NCI-H2171 (cell line): Measurements from ENCODE around the gene NLRP1.

Source experiments
- DNase-seq: peaks from one replicate; lab custom pipeline; 2025; lab: John Stamatoyannopoulos, UW

NLRP1 gene

GRCh38 chr17:5584383-5585286 is at the start of gene NLRP1:
TSS of gene NLRP1 (minus strand) at chr17:5584509. CDS start at chr17:5583957, 552 bp downstream.
- peak; percentile 16 for DNase-seq

- DNase-seq: no peak
Observed at GRCh38 chr17:5631958-5632590, 47.8 kb upstream of the NLRP1 start.

DNA sequence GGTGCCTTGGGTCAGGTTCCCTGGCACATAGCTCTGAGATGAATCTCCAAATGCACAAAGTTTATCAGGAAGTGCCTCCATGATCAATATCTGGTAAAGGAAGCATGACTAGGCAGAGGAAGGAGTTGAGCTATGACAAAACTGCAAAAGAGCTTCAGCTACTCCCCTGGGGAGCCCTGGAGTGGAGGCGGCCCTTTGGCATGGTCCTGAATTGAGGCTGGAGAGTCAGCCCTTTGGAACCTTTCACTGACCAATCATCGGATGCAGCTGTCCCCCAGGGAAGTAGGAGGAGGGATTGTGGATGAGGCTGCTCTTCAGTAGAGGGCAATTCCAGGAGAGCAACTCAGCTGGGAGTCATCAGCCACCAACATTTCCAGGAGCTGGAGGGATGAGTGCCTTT is 46.1 kb upstream of the NLRP1 start:
- DNase-seq: no peak

DNA sequence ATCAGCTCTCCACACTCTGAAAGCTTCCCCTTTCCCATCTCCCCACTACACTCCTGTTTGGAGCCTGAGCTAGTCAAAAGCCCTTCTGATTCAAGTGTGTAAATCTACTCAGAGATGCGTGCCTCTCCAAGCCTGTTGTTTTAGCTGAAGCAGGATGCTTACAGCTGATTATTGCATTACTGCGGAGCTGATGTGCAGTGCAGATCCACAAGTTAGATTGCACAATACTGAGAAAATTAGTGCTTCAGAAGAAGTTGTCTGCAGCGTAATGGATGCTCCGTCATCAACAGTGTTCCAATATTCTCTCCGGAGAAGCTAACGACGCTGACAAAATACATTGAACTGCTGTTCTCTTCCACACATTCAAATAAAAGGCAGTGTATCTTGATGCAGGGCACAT is 44.8 kb upstream of the NLRP1 start:
- DNase-seq: no peak

- DNase-seq: no peak
Observed at GRCh38 chr17:5628262-5628661, 44.0 kb upstream of the NLRP1 start.

GRCh38 chr17:5624211-5624610 is 39.9 kb upstream of the NLRP1 start:
- no peak for DNase-seq

GRCh38 chr17:5621729-5622128 is 37.4 kb upstream of the NLRP1 start:
- DNase-seq: no peak

- no peak for DNase-seq
Observed at GRCh38 chr17:5621026-5621425, 36.7 kb upstream of the NLRP1 start.

GRCh38 chr17:5619088-5619740 is 34.9 kb upstream of the NLRP1 start:
- DNase-seq: no peak

DNA sequence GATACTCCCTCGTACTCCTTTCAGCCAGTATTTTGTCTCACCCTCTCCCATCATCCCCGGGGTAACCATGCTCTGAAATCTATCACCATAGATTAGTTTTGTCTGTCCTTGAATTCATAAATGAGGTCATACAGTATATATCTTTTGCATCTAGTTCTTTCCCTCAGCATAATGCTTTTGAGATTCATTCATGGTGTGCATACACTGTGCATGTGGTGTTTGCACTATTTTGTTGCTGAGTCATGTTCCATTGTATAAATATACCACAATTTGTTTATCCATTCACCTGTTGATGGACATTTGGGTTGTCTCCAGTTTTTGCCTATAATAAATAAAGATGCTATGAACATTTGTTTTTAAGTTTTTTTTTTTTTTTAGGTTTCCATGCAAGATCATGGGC is 34.2 kb upstream of the NLRP1 start:
- DNase-seq: no peak

DNA sequence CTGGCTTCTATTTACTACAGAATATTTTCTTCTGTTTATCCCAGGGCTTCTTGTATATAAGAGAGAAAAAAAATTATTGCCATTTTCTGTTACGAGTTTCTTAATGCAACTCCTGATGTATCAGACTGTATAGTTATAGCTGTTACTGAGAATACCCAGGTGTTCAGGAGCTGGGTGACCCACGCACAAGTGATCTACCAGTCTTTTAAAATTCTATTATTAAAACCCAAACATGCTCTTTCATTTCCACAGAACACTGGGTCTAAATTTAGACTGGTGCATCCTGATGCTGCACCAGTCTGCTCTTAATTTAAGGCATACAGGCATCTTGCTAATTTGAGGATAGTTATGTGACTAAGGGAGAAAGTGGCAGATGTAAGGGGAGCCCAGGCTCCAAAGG is 31.2 kb upstream of the NLRP1 start:
- no peak for DNase-seq

DNA sequence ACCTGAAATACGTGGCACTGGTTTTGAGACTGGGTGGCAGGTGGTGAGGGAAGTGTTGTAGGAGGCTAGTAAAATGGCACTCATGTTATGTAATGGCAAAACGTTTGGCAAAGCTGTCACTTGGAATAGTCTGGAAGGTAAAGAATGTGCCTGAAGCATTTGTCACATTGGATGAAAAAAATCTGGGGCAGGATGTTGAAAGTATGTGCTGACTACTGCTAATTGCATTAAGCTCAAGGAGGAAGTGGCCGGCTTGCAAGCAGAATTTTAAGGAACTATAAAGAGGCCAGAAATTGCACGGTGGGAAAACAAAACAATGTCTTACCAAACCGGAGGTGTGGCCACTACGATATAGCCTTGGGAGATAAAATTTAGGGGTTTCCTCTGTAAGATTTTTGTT is 26.6 kb upstream of the NLRP1 start:
- no peak for DNase-seq

GRCh38 chr17:5608399-5609112 is 24.2 kb upstream of the NLRP1 start:
- DNase-seq: no peak

DNA sequence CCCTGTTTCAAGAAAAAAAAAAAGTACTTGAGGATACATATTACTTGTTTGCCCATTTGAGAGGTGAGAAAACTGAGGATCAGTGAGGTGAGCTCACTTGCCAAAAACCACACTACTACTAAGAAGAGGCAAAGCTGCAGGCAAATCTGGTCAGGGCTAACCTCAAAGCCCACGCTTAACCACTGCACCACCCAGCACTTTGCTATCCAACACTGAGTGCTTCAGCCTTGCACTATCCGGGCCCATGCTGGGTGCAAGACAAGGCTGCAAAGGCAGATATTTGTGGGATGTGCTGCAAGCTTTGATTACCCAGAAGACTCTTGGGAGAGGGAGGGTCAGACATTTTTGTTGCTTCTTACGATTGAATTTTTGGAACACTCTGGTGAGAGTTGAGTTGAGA is 23.6 kb upstream of the NLRP1 start:
- no peak for DNase-seq

- DNase-seq: no peak
Observed at GRCh38 chr17:5605452-5605851, 21.1 kb upstream of the NLRP1 start.

- no peak for DNase-seq
Observed at GRCh38 chr17:5600041-5600440, 15.7 kb upstream of the NLRP1 start.

GRCh38 chr17:5598457-5598856 is 14.1 kb upstream of the NLRP1 start:
- no peak for DNase-seq

DNA sequence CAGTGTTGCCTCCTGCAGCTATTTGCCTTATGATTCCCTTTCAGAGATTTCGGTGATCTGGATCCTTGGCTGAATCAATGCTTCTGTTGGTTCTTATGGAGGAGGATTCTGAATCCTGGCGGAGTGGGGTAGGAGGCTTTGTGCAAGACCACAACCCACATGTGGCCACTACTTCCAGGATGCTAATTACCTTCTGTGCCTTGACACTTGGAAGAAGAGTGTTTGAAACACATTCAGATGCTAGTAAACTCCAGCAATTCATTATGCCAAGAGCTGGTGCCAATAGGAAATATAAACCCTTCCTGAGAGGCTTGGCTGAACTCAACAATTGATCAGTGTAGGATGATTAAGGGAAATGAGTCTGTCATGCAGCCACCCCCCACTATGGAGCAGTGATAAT is 12.1 kb upstream of the NLRP1 start:
- DNase-seq: no peak

DNA sequence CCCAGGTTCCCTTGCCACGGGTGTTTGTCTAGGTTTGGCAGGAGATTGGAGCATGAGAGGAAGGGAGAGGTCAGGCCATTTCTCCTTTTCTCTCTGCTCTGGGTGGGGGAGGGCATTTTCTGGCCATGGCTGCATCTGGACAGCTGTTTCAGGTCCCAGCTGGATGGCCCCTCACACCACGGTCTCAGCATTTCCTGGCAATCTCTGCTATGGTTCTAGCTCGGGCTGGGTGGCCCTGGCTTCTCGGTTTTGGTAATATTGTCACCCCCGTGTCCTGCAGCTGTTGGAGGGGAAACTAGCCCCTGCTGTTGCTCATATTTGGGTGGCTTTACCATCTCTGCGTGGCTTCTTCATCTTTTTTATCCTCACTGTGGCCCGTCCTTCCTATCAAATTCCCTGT is 11.5 kb upstream of the NLRP1 start:
- no peak for DNase-seq

DNA sequence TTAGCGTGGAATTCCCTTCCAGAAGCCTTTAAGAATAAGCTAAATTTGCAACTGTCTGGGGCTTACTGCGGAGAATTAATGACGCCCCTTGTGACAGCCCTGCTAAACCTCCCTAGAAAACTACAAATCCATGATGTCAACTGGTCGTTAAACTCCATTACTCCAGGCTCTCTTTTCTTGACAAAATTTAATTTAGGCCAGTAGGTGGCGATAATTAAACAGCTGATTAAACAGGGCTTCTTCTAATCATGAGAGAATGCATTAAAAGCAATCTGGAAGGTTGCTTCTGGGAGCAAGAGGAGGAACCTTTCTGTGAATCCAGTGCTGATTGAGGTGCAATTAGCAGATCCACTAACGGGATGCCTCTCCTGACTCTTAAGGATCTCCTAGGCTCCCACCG is 8.1 kb upstream of the NLRP1 start:
- DNase-seq: peak; percentile 40

DNA sequence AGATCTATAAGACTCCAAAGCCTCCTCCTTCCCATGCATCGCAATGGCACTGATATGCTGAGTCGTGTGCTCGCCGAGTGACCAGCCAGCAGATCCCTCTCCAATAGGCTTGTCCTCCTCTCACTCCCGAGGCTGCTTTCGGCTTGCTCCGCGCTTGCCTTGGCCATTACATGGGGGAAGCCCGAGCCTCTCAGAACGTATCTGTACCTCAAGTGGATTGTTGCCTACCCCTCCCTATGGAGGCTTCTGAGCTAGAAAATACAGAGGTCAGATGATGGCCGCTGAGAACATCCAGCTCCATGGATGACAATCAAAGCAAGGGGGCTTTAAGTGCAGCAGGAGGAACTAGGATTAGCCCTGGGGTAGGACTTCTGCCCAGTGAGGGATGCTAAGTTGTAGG is 7.7 kb upstream of the NLRP1 start:
- DNase-seq: no peak

DNA sequence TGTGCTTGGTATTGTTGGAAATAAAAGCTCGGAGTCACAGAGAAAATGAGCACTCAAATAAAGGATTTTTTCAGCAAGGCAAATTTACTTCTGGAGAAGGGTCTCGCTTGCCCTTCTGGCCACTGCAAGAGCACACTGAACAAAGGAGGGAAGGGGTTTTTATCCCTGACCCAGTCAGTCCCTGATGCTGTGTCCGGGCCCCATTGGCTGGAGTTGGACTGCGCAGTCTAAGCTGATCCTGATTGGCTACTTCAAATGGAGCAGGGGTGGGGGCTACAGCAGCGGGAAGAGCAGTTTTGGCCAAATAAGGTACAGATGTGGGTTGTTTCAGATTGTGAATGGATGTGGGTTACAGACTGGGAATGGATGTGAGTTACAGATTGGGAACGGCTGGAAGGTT is 4.3 kb upstream of the NLRP1 start:
- DNase-seq: no peak
